SK-N-SH treated with all-trans-retinoic acid at 6 μM for 48 hours (cell line): ENCODE results near the gene GPATCH3.

Experiments used
- ARNTL ChIP-seq: fragments of 450-650 bp; formaldehyde crosslinking; IDR thresholded peaks from 2 replicates; pipeline ENCODE4 v1.5.0; 2020; ENCODE audit warnings: low read depth, mild to moderate bottlenecking, moderate library complexity, borderline replicate concordance
- BACH2 ChIP-seq: fragments of 250-450 bp; sonication (Bioruptor Pico); IDR thresholded peaks from 2 replicates; pipeline ENCODE4 v1.9.0; 2021; ENCODE audit warnings: mild to moderate bottlenecking, borderline replicate concordance
- ESRRG ChIP-seq: fragments of 250-450 bp; sonication (Bioruptor Pico); IDR thresholded peaks from 2 replicates; pipeline ENCODE4 v1.6.1; 2021; ENCODE audit warnings: mild to moderate bottlenecking
- ISL1 ChIP-seq: fragments of 250-450 bp; sonication (Bioruptor Pico); IDR thresholded peaks from 2 replicates; pipeline ENCODE4 v2.1.2; 2022; ENCODE audit warnings: mild to moderate bottlenecking, moderate library complexity
- PATZ1 ChIP-seq: fragments of 250-450 bp; sonication (Bioruptor Pico); IDR thresholded peaks from 2 replicates; pipeline ENCODE4 v1.8.0; 2020; ENCODE audit warnings: mild to moderate bottlenecking, moderate library complexity, borderline replicate concordance
- PPARA ChIP-seq: fragments of 250-450 bp; sonication (Bioruptor Pico); IDR thresholded peaks from 2 replicates; pipeline ENCODE4 v1.5.0; 2020; ENCODE audit warnings: mild to moderate bottlenecking, borderline replicate concordance
- RARB ChIP-seq: fragments of 250-450 bp; sonication (Bioruptor Pico); IDR thresholded peaks from 2 replicates; pipeline ENCODE4 v1.8.0; 2021; ENCODE audit warnings: mild to moderate bottlenecking, moderate library complexity
- SNAI2 ChIP-seq: fragments of 250-450 bp; sonication (Bioruptor Pico); IDR thresholded peaks from 2 replicates; pipeline ENCODE4 v1.5.0; 2020; ENCODE audit warnings: mild to moderate bottlenecking, moderate library complexity
- TOX ChIP-seq: fragments of 250-450 bp; sonication (Bioruptor Pico); IDR thresholded peaks from 2 replicates; pipeline ENCODE4 v1.8.0; 2021; ENCODE audit warnings: mild to moderate bottlenecking, moderate library complexity, borderline replicate concordance
- ZC3H10 ChIP-seq: fragments of 250-450 bp; sonication (Bioruptor Pico); IDR thresholded peaks from 2 replicates; pipeline ENCODE4 v1.5.1; 2021; ENCODE audit warnings: mild to moderate bottlenecking, moderate library complexity
- ZFP3 ChIP-seq: fragments of 250-450 bp; sonication (Bioruptor Pico); IDR thresholded peaks from 2 replicates; pipeline ENCODE4 v1.5.0; 2020; ENCODE audit warnings: mild to moderate bottlenecking, moderate library complexity
- ZNF565 ChIP-seq: fragments of 450-650 bp; formaldehyde crosslinking; conservative IDR thresholded peaks from 2 replicates; pipeline ENCODE4 v1.5.0; 2020; ENCODE audit warnings: low read depth, mild to moderate bottlenecking, moderate library complexity
- ZNF70 ChIP-seq: fragments of 450-650 bp; formaldehyde crosslinking; IDR thresholded peaks from 2 replicates; pipeline ENCODE4 v1.5.0; 2020; ENCODE audit warnings: mild to moderate bottlenecking, moderate library complexity
- TF ChIP-seq, protein P1 (sequence below): fragments of 250-450 bp; sonication (Bioruptor Pico); IDR thresholded peaks from 2 replicates; pipeline ENCODE4 v1.8.0; 2021; ENCODE audit warnings: low read depth, mild to moderate bottlenecking, moderate library complexity, borderline replicate concordance

GRCh38 chr1:26946270-26946669 lies 46.0 kb upstream of the GPATCH3 start:
- no peak for TF ChIP-seq PATZ1
- TF ChIP-seq, protein P1, sequence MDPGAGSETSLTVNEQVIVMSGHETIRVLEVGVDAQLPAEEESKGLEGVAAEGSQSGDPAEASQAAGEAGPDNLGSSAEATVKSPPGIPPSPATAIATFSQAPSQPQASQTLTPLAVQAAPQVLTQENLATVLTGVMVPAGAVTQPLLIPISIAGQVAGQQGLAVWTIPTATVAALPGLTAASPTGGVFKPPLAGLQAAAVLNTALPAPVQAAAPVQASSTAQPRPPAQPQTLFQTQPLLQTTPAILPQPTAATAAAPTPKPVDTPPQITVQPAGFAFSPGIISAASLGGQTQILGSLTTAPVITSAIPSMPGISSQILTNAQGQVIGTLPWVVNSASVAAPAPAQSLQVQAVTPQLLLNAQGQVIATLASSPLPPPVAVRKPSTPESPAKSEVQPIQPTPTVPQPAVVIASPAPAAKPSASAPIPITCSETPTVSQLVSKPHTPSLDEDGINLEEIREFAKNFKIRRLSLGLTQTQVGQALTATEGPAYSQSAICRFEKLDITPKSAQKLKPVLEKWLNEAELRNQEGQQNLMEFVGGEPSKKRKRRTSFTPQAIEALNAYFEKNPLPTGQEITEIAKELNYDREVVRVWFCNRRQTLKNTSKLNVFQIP: no peak
- TF ChIP-seq TOX (CRISPR knock-in tag): no peak
- TF ChIP-seq ARNTL (CRISPR knock-in tag): no peak
- no peak for TF ChIP-seq ZFP3
- TF ChIP-seq ZC3H10 (CRISPR knock-in tag): no peak
- TF ChIP-seq SNAI2 (CRISPR knock-in tag): no peak
- TF ChIP-seq ZNF565 (CRISPR knock-in tag): no peak
- no peak for TF ChIP-seq ESRRG (CRISPR knock-in tag)
- TF ChIP-seq BACH2: no peak
- no peak for TF ChIP-seq ISL1 (CRISPR knock-in tag)
- TF ChIP-seq PPARA (CRISPR knock-in tag): no peak
- TF ChIP-seq RARB (CRISPR knock-in tag): no peak
- no peak for TF ChIP-seq ZNF70 (CRISPR knock-in tag)
